HepG2 (cell line): Measurements from ENCODE around the gene STXBP2. TPM values are rescaled to one million over a fixed set of nuclear protein-coding genes. Genes with fewer than 3 reads are reported as not detected.

Experiments
- ATAC-seq: fragments of 200-7000 bp; cut with Tn5 transposase; 3 replicates; pipeline ENCODE4 v1.9.1; 2020; ENCODE audit warnings: mild to moderate bottlenecking, moderate library complexity
- BruUV-seq: library from RNA; stranded (reverse); fragments of 400-500 nt; replicated peaks from 2 replicates; lab custom pipeline; 2021; lab: Mats Ljungman, UMichigan
- CTCF ChIA-PET: fragments of 300-600 bp; formaldehyde crosslinking; extraction: SDS; loops from one replicate; lab custom pipeline; 2021; ENCODE audit warnings: low total read pairs, inconsistent platforms, low intra/inter-chr PET ratio; lab: Yijun Ruan, JAX
- POLR2A ChIA-PET: fragments of 350-600 bp; sonication (Branson Sonifier 250); formaldehyde crosslinking; loops from one replicate; lab custom pipeline; 2020; ENCODE audit warnings: antibody characterized with exemption, inconsistent platforms; lab: Yijun Ruan, JAX
- DNase-seq: peaks from one replicate; pipeline ENCODE4 v3.0.0-alpha.2; 2015; ENCODE audit warnings: low spot score
- FAIRE-seq: peaks from 3 replicates; lab custom pipeline; 2011; peaks lifted over from hg19 to GRCh38; lab: Jason Lieb, UNC
- H2AFZ ChIP-seq: one replicate; pipeline ENCODE4 v1.6.1; 2011; ENCODE audit warnings: low read length, inconsistent platforms
- H3K27ac ChIP-seq: fragments of 300-600 bp; 3 replicates; pipeline ENCODE4 v1.8.0; 2011; ENCODE audit warnings: mixed run types, mild to moderate bottlenecking, mixed read lengths, low read length, inconsistent platforms; ENCODE audit not compliant: insufficient read depth; ENCODE audit errors: extremely low read length
- H3K27me3 ChIP-seq, 2 experiments: fragments of 200-600 bp in 1 of 2; 2 replicates in 1 of 2; 3 replicates in 1 of 2; pipeline versions ENCODE4 v1.6.0 to v1.8.0; 2011; ENCODE audit warnings: low read length in 2 of 2, mild to moderate bottlenecking in 2 of 2, moderate library complexity in 2 of 2, inconsistent platforms in 1 of 2; ENCODE audit not compliant: insufficient read depth in 2 of 2, control insufficient read depth in 1 of 2
- H3K36me3 ChIP-seq, 2 experiments: fragments of 200-600 bp in 1 of 2; replicated peaks in 1 of 2; 2 replicates in 1 of 2; 3 replicates in 1 of 2; pipeline versions ENCODE4 v1.5.1 to v1.8.0; 2011; ENCODE audit warnings: low read length in 2 of 2, inconsistent platforms in 1 of 2; ENCODE audit not compliant: insufficient read depth in 2 of 2, control insufficient read depth in 1 of 2
- H3K4me1 ChIP-seq: 2 replicates; pipeline ENCODE4 v1.5.1; 2012; ENCODE audit warnings: low read length, inconsistent platforms; ENCODE audit not compliant: insufficient read depth
- H3K4me2 ChIP-seq: 2 replicates; pipeline ENCODE4 v1.6.0; 2011; ENCODE audit warnings: low read depth, low read length, inconsistent platforms
- H3K4me3 ChIP-seq, 3 experiments: fragments of 200-600 bp in 1 of 3; sonication (generic), shearing (Covaris generic) in 1 of 3; replicated peaks in 1 of 3; 2 replicates each; pipeline ENCODE4 v1.5.1; 2011 to 2016; ENCODE audit warnings: low read length in 3 of 3, inconsistent platforms in 2 of 3, low read depth in 2 of 3, mild to moderate bottlenecking in 2 of 3, control low read depth in 1 of 3, mixed read lengths in 1 of 3; ENCODE audit not compliant: insufficient read depth in 1 of 3
- H3K79me2 ChIP-seq: one replicate; pipeline ENCODE4 v1.6.1; 2011; ENCODE audit warnings: low read length, inconsistent platforms; ENCODE audit not compliant: insufficient read depth
- H3K9ac ChIP-seq: 2 replicates; pipeline ENCODE4 v1.6.0; 2011; ENCODE audit warnings: mild to moderate bottlenecking, low read depth, low read length, inconsistent platforms; ENCODE audit not compliant: insufficient read depth
- H3K9me3 ChIP-seq: 2 replicates; pipeline ENCODE4 v1.5.1; 2012; ENCODE audit warnings: mild to moderate bottlenecking, low read length
- H4K20me1 ChIP-seq: 2 replicates; pipeline ENCODE4 v1.6.0; 2011; ENCODE audit warnings: inconsistent platforms, mild to moderate bottlenecking, low read length, moderate library complexity; ENCODE audit not compliant: insufficient read depth
- MAFK ChIP-seq, 2 experiments: IDR thresholded peaks in 1 of 2; conservative IDR thresholded peaks in 1 of 2; 2 replicates each; pipeline ENCODE4 v1.6.1; 2011; ENCODE audit warnings: improper control_type of control experiment in 2 of 2, low read length in 2 of 2
- POLR2A ChIP-seq, 2 experiments: IDR thresholded peaks; 2 replicates each; pipeline ENCODE4 v1.6.1; 2011; ENCODE audit warnings: low read depth in 2 of 2, low read length in 2 of 2, mild to moderate bottlenecking in 1 of 2, moderate library complexity in 1 of 2; ENCODE audit not compliant: insufficient read depth in 1 of 2
- ZBTB46 ChIP-seq: sonication (generic); formaldehyde crosslinking; IDR thresholded peaks from 2 replicates; pipeline ENCODE4 v1.4.0; 2020; ENCODE audit warnings: mild to moderate bottlenecking, missing genetic modification reagents, borderline replicate concordance
- ZFP36 ChIP-seq: fragments of 150-350 bp; IDR thresholded peaks from 2 replicates; pipeline ENCODE4 v1.6.1; 2018; ENCODE audit warnings: borderline replicate concordance, low read length, low read depth; ENCODE audit not compliant: partially characterized antibody
- WGBS: methylation state at CpG from one replicate; pipeline ENCODE4 v1.1.6; 2017; ENCODE audit warnings: low lambda C conversion rate; 5-methylcytosine and 5-hydroxymethylcytosine counted together
- in situ Hi-C: cut with HindIII; loops from 2 replicates; pipeline ENCODE4 v1.10.0; 2017; ENCODE audit warnings: low pct_unique_long_range_greater_than_20kb; ENCODE audit not compliant: extremely low pct_ligation_motif_present
- intact Hi-C: fragments of 100-400 bp; cut with micrococcal nuclease; formaldehyde crosslinking; loops from one replicate; pipeline ENCODE4 v1.10.0; 2022; ENCODE audit not compliant: unreplicated experiment
- polyA plus RNA-seq, 8 experiments: library from polyadenylated mRNA; depleted of rRNA in 3 of 8; stranded (reverse) in 7 of 8; unstranded in 1 of 8; fragments of >200 nt; fragmentation: Illumina TruSeq in 4 of 8; extraction: Trizol in 4 of 8; gene quantifications; 2 replicates each; pipeline versions ENCODE4 v1.2.1 to v1.2.3, GENCODE V29; 2011 to 2016; ENCODE audit warnings: low read depth in 4 of 8, missing spikeins in 1 of 8, mixed read lengths in 1 of 8; ENCODE audit not compliant: insufficient read depth in 1 of 8
- total RNA-seq, 5 experiments: library from RNA; depleted of rRNA; stranded (reverse); fragments of >200 nt; fragmentation: Illumina TruSeq; extraction: Trizol; gene quantifications; 2 replicates each; pipeline ENCODE4 v1.2.3, GENCODE V29; 2016; ENCODE audit warnings: low read depth in 1 of 5
- TF ChIP-seq, protein P1 (sequence below): sonication (generic); formaldehyde crosslinking; IDR thresholded peaks from 2 replicates; pipeline ENCODE4 v1.5.0; 2020; ENCODE audit warnings: mild to moderate bottlenecking, missing genetic modification reagents, borderline replicate concordance
- TF ChIP-seq, protein P2 (sequence below): sonication (generic); formaldehyde crosslinking; IDR thresholded peaks from 2 replicates; pipeline ENCODE4 v1.8.0; 2022; ENCODE audit warnings: missing genetic modification reagents, mild to moderate bottlenecking, inconsistent platforms, borderline replicate concordance

The STXBP2 gene
- total and polyA plus RNA-seq, 2 of the 13 experiments (the other 11 are each of a cell fraction or from before 2014, with no cell fraction given), result 22.8 to 40.1 TPM

DNA sequence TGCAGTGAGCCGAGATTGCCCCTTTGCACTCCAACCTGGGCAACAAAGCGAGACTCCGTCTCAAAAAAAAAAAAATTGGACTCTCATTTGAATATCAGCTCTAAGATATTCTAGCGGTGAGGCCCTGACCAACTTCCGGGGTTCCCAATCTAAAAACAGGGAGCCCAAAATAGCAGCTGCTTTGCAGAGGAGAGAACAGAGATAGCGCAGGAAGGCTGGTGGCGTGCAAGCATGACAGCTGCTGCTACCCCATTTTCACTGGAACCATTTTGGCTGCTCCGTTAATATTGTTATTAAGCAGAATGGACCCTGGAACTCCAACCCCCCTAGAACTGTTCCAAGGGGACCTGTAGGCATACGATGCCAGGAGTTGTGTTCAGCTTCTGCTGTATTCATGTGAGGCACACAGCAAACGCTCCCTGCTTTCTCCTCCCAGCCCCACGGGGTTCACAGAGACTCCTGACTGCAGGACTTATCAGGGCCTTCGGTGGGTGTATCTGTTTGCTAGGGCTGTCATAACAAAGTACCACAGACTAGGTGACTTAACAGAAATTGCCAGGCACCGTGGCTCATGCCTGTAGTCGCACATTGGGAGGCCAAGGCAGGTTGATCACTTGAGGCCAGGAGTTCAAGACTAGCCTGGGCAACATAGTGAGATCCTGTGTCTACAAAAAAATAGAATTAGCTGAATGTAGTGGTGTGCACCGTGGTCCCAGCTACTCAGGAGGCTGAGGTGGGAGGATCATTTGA lies 11.5 kb downstream of the STXBP2 start (continued):
- TF ChIP-seq ZBTB46 (no peak), MAFK (conservative IDR thresholded peaks at IDR 0.05 in 1 of 2, IDR thresholded peaks at IDR 0.05 in 1 of 2; ENCODE audit: low read length in 2 of 2) (no peak)
- TF ChIP-seq, protein P1, sequence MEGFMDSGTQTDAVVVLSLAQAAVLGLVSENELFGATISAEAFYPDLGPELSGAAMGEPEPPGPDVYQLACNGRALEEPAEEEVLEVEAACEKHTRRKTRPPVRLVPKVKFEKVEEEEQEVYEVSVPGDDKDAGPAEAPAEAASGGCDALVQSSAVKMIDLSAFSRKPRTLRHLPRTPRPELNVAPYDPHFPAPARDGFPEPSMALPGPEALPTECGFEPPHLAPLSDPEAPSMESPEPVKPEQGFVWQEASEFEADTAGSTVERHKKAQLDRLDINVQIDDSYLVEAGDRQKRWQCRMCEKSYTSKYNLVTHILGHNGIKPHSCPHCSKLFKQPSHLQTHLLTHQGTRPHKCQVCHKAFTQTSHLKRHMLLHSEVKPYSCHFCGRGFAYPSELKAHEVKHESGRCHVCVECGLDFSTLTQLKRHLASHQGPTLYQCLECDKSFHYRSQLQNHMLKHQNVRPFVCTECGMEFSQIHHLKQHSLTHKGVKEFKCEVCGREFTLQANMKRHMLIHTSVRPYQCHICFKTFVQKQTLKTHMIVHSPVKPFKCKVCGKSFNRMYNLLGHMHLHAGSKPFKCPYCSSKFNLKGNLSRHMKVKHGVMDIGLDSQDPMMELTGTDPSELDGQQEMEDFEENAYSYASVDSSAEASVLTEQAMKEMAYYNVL (CRISPR knock-in tag), result no peak
- TF ChIP-seq, all 625 proteins: peak for 0

DNA sequence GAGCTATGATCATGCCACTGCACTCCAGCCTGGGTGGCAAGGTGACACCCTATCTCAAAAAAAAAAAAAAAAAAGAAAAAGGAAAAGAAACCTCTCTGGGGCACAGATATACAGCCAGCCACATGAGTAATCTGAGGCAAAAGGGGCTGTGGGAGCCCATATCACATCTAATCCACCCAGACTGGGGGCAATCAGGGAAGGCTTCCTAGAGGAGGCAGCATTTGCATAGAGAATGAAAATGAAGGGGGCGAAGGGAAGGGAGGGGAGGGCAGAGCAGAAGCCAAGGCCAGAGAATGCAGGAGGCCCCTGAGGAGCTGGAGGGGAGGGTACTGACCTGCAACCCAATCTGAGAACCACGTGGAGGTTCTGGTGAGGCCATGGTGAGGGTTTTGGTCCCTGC lies 13.2 kb downstream of the STXBP2 start:
- CTCF ChIA-PET, result no interaction called here
- in situ Hi-C loops, result no loop called here
- BruUV-seq, result no TSS peak

More for the DNA sequence above, 13.2 kb downstream of the STXBP2 start:
- WGBS, result 66% methylated on average over 2 of the region's 2 CpGs
- POLR2A ChIA-PET, result no interaction called here
- Histone ChIP-seq H4K20me1 (no peaks in the 10 kb centered on the region), H3K79me2 (no peaks in the 10 kb centered on the region), H3K9me3 (no peaks in the 10 kb centered on the region), H3K36me3 (no peaks in the 10 kb centered on the region), H3K9ac (no peak overlapping the region), H3K4me3 (no peak overlapping the region), H3K27ac (no peak overlapping the region), H3K27me3 (no peaks in the 10 kb centered on the region), H3K4me1 (peaks cover 11% of the 10 kb centered on the region), H3K4me2 (no peak overlapping the region), H2AFZ (no peak overlapping the region)
- FAIRE-seq (no peak), DNase-seq (no peak), ATAC-seq (no peak)
- intact Hi-C loops, result no loop called here
- peak; percentile 91 for TF ChIP-seq ZFP36
- TF ChIP-seq POLR2A (IDR thresholded peaks at IDR 0.05; ENCODE audit: insufficient read depth in 1 of 2, low read depth in 2 of 2, low read length in 2 of 2), result no peak
- TF ChIP-seq, protein P2, sequence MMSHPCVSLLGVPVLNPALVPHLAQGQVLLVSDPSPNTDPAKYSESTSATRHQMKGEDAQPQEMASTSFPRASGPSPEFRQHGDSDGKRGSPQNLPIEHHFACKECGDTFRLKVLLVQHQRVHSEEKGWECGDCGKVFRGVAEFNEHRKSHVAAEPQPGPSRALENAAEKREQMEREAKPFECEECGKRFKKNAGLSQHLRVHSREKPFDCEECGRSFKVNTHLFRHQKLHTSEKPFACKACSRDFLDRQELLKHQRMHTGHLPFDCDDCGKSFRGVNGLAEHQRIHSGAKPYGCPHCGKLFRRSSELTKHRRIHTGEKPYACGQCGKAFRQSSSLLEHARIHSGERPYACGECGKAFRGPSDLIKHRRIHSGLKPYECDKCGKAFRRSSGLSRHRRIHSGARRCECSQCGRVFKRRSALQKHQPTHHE, result no peak
